Calu3 (cell line): ENCODE measurements around the gene MYH15. TPM values are rescaled to one million over a fixed set of nuclear protein-coding genes. Genes with fewer than 3 reads are reported as not detected.

ENCODE experiments used
- BruUV-seq: library from RNA; stranded (reverse); fragments of 400-500 nt; replicated peaks from 2 replicates; lab custom pipeline; 2021; lab: Mats Ljungman, UMichigan
- CTCF ChIA-PET: fragments of 300-600 bp; sonication (Branson Sonifier 250); formaldehyde crosslinking; loops from one replicate; lab custom pipeline; 2022; ENCODE audit warnings: antibody characterized with exemption; lab: Charles Lee
- DNase-seq: peaks from one replicate; pipeline ENCODE4 v3.0.0; 2022
- H3K27ac Mint-ChIP-seq: one replicate; pipeline ENCODE4 v1.8.0; 2022; ENCODE audit warnings: mixed read lengths; ENCODE audit not compliant: unreplicated experiment
- H3K27me3 Mint-ChIP-seq: one replicate; pipeline ENCODE4 v1.8.0; 2022; ENCODE audit warnings: mixed read lengths; ENCODE audit not compliant: unreplicated experiment
- H3K36me3 Mint-ChIP-seq: one replicate; pipeline ENCODE4 v1.8.0; 2022; ENCODE audit warnings: mild to moderate bottlenecking, moderate library complexity, mixed read lengths; ENCODE audit not compliant: insufficient read depth, unreplicated experiment
- H3K4me1 Mint-ChIP-seq: one replicate; pipeline ENCODE4 v1.8.0; 2022; ENCODE audit warnings: mild to moderate bottlenecking, low read depth, mixed read lengths; ENCODE audit not compliant: unreplicated experiment
- H3K4me3 Mint-ChIP-seq: one replicate; pipeline ENCODE4 v1.8.0; 2022; ENCODE audit warnings: mild to moderate bottlenecking, low read depth, moderate library complexity, mixed read lengths; ENCODE audit not compliant: unreplicated experiment
- H3K9me3 Mint-ChIP-seq: one replicate; pipeline ENCODE4 v1.8.0; 2022; ENCODE audit warnings: low read depth, mixed read lengths; ENCODE audit not compliant: unreplicated experiment
- intact Hi-C: fragments of 100-400 bp; cut with micrococcal nuclease; formaldehyde crosslinking; loops from one replicate; pipeline ENCODE4 v1.10.0; 2022; ENCODE audit not compliant: unreplicated experiment
- total RNA-seq: library from RNA; stranded (reverse); gene quantifications from 2 replicates; pipeline ENCODE4 v1.2.3, GENCODE V29; 2022
- TF ChIP-seq, protein P1 (sequence below): fragments of 200-600 bp; IDR thresholded peaks from one replicate; pipeline ENCODE4 v1.8.0; 2022; ENCODE audit warnings: antibody characterized with exemption; ENCODE audit not compliant: unreplicated experiment

The MYH15 gene
- total RNA-seq, 1 experiment from 2014 or later: 0.35 TPM

DNA sequence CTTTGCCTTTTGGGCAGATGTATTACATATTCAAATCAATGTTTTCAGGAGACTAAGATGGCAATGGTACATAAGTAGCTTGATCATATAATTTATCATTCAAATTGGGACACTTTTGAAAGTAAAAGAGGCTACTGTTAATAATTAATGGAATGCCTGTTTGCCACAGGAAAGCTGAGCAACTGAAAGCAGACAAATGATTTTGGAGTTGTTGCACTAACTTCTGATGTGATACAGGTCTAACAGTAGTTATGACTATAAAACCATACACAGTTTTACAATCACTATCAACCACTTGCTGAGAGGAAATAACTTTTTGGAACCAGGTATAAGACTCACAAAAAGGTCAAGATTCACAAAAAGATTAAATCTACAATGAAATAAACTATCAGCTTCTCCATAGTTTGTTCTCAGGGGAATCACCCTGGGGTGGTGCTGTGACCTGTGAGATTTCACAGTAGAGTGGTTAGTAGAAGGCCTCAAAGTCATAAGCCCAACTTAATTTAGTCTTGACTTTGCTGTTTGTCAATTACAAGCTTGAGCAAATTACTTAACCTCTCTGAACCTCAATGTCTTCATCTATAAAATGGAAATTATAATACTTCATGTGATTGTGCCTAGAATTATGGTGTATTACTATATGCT is 171.4 kb downstream of the MYH15 start:
- no peaks in the 10 kb centered on the region for H3K4me1 Mint-ChIP-seq

DNA sequence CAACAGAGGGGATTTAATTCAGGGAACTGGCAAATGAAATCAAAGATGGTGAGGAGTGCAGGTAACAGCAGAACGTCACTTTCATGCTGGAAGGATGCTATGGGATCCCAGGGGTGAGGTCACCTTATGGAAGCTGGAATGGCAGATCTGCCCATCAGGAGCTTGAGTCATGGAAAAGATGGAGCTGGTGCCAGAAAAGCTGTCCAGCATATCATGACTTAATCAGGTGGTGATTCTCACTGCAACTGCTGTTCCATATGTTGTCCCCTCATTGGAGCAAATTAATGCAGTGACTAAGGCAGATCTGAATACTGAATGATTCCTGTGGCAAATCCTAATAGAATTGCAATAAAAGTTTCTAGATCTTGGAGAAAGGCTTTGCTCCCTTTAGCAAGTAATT is 175.7 kb downstream of the MYH15 start:
- Mint-ChIP-seq H3K4me1 (no peaks in the 10 kb centered on the region), H3K27ac (no peak overlapping the region), H3K27me3 (no peaks in the 10 kb centered on the region), H3K36me3 (peaks cover under 1% of the 10 kb centered on the region), H3K9me3 (no peaks in the 10 kb centered on the region), H3K4me3 (no peak overlapping the region)
- intact Hi-C loops: no loop called here
- CTCF ChIA-PET: no interaction called here
- BruUV-seq: no TSS peak
- TF ChIP-seq, protein P1, sequence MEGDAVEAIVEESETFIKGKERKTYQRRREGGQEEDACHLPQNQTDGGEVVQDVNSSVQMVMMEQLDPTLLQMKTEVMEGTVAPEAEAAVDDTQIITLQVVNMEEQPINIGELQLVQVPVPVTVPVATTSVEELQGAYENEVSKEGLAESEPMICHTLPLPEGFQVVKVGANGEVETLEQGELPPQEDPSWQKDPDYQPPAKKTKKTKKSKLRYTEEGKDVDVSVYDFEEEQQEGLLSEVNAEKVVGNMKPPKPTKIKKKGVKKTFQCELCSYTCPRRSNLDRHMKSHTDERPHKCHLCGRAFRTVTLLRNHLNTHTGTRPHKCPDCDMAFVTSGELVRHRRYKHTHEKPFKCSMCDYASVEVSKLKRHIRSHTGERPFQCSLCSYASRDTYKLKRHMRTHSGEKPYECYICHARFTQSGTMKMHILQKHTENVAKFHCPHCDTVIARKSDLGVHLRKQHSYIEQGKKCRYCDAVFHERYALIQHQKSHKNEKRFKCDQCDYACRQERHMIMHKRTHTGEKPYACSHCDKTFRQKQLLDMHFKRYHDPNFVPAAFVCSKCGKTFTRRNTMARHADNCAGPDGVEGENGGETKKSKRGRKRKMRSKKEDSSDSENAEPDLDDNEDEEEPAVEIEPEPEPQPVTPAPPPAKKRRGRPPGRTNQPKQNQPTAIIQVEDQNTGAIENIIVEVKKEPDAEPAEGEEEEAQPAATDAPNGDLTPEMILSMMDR: no peak
- no peak for DNase-seq

More for the DNA sequence above, 171.4 kb downstream of the MYH15 start:
- H3K4me3 Mint-ChIP-seq: no peak overlapping the region
- peaks cover 5% of the 10 kb centered on the region for H3K36me3 Mint-ChIP-seq
- DNase-seq: no peak
- no peaks in the 10 kb centered on the region for H3K27me3 Mint-ChIP-seq
- TF ChIP-seq, protein P1: no peak
- H3K9me3 Mint-ChIP-seq: no peaks in the 10 kb centered on the region
- CTCF ChIA-PET: interaction anchor here (0.5 kb wide), 1 partner anchor 1005 kb away, joined by 4 read pairs; no protein-coding TSS in a partner anchor
- H3K27ac Mint-ChIP-seq: no peak overlapping the region
- no TSS peak for BruUV-seq
- intact Hi-C loops: no loop called here

DNA sequence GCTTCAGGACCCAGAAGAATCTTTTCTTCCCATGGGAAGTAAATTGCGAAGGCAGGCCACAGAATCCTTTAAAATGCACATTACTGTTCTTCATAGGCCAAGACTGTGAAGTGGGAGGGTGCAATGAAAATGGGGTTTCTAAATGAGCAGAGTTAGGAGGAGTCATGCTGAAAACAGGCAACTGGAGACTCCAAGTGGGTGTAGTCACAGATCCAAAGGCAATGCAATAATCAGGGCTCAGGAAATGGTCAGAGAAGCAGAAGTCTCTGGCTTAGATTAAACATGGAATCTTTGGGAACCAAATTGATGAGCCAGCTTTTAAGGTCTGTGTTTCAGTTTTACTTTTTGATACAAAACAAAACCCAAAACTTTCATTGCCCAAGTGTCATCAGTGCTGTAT is 176.4 kb downstream of the MYH15 start:
- Mint-ChIP-seq H3K4me1 (no peaks in the 10 kb centered on the region), H3K27me3 (no peaks in the 10 kb centered on the region), H3K27ac (no peak overlapping the region), H3K36me3 (no peaks in the 10 kb centered on the region), H3K4me3 (no peak overlapping the region), H3K9me3 (no peaks in the 10 kb centered on the region)
- intact Hi-C loops: no loop called here
- BruUV-seq: no TSS peak
- TF ChIP-seq, protein P1: no peak
- CTCF ChIA-PET: no interaction called here
- no peak for DNase-seq

DNA sequence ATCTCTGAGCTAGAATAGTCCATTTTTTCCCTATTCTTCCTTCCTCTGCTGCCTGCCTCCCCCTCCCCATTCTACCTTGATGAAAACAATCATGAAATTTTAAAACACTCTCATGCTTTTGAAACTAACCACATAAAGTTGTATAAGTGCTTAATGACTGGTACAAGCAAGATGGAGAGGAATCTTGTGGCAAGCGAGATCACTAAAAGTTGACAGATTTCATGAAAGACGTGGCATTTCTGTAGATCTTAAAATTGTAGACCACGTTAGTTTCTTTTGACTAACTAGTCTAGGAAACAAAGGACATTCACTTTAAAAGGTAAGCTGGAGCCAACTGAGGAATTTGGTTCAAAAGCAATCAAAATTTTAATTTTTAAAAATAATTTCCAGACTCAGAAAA is 178.6 kb downstream of the MYH15 start:
- no peaks in the 10 kb centered on the region for H3K36me3 Mint-ChIP-seq
- DNase-seq: no peak
- BruUV-seq: no TSS peak
- no peak overlapping the region for H3K27ac Mint-ChIP-seq
- no peak overlapping the region for H3K4me3 Mint-ChIP-seq
- peaks cover 4% of the 10 kb centered on the region for H3K9me3 Mint-ChIP-seq
- CTCF ChIA-PET: no interaction called here
- no peaks in the 10 kb centered on the region for H3K27me3 Mint-ChIP-seq
- intact Hi-C loops: no loop called here
- no peaks in the 10 kb centered on the region for H3K4me1 Mint-ChIP-seq
- TF ChIP-seq, protein P1: no peak

Other genes starting within 250 kb of the MYH15 start
- 5.8 and 7.2 TPM in 2 replicates for gene HHLA2, start 214.0 kb downstream of the MYH15 start, total RNA-seq
- 36.9 and 38.5 TPM in 2 replicates for gene CIP2A, start 78.8 kb upstream of the MYH15 start, total RNA-seq
- 10.6 and 12.2 TPM in 2 replicates for gene DZIP3, start 79.1 kb upstream of the MYH15 start, total RNA-seq
- gene RETNLB, start 246.8 kb upstream of the MYH15 start, total RNA-seq: not detected in 2 replicates